Non-pigmented ciliary epithelial cell (primary cell): Measurements from ENCODE around the gene PLCB4.

ENCODE experiments used
- DNase-seq: peaks from one replicate; pipeline ENCODE4 v3.0.0-alpha.2; 2010; ENCODE audit warnings: low read depth

Gene PLCB4

DNA sequence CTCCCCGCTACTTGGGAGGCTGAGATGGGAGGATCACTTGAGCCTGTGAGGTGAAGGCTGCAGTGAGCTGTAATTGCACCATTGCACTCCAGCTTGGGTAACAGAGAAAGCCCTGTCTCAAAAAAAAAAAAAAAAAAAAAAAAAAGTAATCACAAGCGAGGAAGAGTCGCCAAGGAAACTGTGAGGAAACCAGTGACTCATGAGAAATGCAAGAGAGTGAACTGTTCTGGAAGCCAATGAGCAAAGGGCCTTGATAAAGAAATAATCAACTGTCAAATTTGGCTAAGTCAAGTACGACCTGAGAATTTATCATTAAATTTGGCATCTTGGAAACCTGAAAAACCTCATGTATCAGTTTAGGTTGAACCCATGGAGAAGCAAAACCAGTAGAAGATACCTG, 429.4 kb downstream of the PLCB4 start:
- DNase-seq = no peak

DNA sequence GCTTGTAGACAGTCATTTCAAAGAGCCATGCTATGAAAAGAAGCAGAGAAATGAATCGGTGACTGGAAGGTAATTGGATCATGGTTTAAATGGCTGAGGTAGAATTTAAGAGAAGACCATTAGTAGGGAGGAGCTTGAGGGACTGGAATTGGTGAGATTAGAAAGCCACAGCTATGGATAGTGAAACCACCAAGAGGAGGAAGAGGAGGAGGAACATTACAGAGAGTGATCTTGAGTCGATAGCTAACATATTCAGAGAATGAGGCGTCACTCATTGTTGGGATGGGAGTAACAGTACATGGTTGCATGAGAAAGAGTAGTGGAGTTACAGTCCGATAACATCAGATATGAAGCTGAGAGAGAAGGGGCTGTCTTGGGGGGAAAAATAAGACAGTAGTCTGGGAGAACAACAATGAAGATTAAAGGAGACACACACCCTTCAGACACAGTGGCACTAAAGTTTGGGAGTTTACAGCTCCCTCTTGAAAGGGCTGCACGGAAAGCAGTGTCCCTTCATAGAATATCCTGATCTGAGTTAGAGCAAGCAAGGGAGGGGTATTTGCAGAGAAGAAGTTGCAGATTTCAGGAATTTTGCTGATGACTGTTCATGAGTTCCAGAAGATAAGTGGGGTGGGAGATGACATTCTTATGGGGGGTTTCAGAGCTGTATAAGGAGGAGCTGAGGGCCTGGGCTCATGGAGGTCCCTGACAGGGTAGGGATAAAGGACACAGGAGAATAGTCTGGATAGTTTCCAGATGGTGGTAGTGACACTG, 430.4 kb downstream of the PLCB4 start:
- no peak for DNase-seq

DNA sequence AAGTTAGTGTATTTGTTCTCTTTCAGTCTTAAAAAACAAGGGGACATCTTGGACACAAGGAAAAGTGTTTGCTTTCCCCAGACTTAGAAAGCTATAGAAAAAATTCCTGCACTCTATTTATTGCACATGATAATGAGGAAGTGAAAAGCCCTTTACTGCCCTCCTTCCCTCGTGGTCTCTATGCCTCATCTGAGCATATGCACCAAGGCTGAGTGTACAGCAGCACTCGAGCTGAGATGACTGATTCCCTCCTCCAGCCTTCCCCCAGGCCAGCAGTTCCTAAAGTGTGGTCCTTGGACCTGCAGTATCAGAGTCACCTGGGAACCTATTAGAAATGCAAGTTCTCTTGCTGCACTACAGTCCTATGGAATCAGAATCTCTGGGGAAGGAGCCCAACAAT, 431.2 kb downstream of the PLCB4 start:
- no peak for DNase-seq

DNA sequence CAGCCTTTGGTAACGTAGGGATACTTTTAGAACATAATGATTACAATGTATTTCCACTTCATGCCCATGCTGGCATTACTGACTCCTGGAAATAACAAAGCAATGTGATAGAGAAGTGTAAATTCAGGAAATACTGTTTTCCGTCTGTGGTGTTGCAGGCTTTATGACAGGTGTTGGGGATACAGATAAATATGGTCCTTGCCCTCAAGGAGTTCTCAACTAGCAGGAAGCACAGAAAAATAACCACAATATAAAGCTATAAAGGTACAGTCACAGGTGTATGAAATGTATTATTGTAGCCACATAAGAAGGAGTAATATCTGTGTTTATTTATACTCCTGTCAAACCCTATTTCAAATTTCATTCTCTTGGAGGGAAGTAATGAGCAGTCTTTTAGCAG, 432.6 kb downstream of the PLCB4 start:
- no peak for DNase-seq

DNA sequence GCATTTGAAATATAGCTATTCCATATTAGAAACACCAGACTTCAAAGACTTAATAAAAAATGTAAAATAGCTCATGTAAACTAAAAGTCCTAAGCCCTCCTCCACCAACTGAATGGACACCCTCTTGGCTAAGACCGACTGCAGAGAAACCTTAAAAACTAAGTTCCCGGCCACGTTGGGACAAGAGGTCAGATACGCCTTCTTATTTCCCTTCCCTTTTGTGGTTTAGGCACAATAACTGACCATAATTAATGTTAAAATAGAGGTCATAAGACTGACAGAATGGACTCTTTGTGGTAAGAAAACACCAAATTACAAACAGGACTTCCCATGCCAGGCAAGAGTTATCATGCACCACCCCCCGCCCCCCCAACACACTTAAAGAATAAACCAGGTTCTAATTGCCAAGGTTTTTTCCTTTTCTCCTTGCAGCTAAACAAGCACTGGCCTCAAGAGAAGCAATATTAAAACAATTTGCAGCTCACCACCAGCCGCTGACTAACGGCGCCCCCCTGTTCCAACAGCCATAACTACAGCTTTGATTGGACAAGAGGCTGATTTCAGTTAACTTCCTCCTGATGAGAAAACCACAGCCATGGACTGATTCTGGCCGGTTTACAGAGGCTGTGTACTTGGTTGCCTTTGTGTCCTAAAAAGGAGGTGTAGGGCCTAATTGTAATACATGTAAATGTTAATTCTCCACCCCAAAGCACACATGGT, 434.8 kb downstream of the PLCB4 start:
- DNase-seq = no peak

DNA sequence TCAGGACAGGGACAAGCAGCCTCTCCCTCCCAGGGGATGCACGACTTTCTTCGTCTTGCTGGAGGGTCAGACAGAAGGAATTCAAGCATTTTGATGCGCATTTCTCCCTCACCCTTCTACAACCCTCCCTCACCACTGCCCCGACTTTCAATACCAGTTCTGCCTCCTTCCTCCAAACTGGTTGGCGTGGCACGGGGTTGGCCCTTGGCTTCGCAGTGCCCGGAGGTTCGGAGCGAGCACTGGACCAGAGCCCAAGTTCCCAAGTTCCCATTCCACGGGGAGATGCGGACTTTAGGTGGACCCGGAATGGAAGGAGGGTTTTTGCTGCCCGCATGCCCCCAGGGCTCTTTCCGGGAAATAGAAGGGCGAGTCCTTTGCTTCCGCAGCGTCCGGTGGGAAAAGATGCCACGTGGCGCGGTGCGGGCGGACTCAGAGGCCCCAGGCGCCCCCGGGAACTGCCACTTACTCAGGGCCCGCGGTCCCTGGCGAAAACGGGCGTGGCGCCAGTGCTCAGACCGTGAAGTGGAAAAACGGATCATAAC, 437.5 kb downstream of the PLCB4 start:
- DNase-seq = no peak

DNA sequence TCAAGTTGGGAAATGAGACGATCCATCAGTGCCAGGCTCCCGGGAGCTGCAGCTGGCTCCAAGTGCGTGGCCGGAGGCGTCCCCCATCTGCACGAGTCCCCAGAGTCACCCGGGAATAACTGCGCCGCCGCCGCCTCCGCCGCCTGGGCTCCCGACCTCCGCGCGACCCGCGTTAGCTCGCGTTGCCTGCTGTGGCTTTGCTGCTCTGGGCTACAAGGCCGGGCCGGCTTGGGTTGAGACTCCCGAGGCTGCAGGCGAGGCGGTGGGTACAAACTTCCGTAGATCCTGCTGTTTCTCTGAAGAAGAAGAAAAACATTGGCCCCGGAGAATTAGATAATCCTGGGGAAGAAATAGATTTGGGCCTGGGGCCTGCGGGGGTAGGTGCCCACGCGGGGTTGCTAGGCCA, 438.1 kb downstream of the PLCB4 start:
- no peak for DNase-seq

DNA sequence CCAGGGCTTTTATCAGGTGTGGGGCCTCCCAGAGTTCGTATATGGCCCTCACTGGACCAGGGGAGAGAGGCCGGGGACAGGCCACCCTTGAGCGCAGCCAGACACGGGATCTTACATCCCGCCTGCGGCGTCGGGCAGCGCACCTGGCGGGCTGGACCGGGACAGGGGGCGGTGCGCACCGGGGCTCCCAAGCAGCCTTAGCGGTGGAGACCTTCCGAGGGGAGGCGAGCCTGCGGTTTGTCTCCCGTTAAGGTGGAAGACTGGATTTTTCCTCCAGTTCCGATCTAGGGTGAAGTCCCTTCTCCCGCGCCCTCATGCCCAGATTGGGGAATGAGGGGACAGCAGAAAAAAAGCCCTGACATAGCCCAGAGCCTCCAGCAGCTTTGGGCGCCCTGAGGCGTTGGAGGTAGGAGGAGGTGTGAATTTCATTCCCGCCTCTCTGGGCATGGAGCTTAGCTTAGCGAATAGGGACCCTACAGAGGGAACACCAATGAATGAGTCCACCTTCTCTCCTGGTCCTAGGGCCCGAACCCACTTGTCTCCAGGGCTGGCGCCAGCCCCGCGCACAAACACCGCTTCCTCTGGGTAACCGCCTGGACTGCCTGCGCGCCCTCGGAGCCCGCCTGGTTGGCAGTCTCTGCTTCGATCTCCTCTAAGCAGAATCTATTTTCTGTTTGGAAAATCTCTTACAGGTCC, 438.8 kb downstream of the PLCB4 start:
- no peak for DNase-seq

DNA sequence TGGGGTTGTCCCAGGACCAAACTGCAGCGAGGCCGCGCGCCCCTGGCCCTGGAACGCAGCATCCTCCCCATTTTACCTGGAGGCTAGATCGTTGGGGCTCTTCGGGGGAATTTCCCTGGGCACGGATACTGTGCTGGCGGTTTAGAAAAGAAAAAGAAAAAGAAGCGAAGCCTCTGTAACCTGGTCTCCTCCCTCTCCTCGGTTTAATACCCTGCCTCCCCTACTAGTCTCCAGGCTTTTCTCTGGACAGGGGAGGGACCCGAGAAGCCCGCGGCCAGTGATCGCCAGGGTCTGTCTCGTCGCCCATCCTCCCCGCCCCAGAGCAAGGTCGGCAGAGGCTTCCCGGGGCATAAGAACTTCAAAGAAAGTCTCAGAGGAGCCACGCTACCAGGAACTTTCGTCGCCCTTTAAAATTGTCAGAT, 439.4 kb downstream of the PLCB4 start:
- no peak for DNase-seq

DNA sequence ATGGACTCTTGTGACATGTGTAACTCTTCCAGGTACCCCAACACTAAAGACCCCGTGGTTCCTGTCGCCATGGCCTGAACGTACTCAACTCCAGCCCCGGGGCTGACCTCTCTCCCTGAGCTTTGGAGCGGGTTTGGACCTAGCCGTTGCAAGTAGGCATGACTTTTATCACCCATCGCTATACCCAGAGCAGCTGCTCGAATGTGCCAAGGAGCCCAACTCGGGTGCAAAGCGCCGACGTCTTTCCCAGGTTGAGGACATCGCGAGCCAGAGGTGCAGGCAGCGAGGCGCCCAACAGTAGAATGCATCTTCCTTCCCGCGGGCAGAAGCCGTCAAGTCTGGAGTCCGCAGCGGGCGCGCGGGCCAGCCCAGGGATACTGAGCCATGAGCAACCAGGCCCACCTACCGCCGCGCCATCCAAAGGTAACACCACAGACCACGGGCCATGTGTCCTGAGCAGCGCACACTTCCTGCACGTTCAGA, 439.9 kb downstream of the PLCB4 start:
- no peak for DNase-seq

DNA sequence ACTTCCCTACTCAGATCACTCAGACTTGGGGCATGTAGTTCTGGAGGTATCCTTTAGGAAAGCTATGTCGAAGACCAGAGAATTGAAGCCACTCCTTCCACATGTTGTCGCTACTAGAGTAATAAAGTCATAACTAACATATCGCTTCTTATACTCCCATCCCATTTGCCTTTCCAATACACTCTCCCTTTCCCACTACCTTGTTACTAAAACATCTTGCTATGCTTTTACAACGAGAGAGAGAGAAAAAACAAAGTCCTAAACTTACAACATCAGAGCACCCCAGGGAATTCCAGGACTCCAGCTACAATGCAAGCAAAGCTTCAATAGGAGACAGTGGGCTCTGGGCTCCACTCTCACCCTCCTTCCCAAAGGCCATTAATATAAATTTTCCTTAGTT, 440.4 kb downstream of the PLCB4 start:
- no peak for DNase-seq

DNA sequence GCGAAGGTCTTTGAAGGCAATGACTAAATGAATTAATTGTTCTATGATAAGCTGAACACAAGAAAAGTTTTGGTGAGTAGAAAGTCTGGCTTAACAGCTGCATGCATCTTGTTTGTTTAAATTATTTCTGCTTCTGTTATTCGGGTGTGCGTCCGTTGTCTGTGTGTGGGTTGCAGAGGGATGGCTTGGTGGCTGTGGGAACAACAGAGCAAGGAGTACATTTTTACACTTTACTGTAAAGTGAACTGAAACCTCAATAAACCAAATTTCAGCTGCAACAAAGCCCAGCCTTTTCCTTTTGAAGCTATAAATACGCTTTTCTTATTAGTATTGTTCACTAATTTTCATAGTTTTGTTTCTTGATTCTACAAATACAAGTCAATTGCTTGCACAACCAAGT, 442.0 kb downstream of the PLCB4 start:
- DNase-seq = no peak

DNA sequence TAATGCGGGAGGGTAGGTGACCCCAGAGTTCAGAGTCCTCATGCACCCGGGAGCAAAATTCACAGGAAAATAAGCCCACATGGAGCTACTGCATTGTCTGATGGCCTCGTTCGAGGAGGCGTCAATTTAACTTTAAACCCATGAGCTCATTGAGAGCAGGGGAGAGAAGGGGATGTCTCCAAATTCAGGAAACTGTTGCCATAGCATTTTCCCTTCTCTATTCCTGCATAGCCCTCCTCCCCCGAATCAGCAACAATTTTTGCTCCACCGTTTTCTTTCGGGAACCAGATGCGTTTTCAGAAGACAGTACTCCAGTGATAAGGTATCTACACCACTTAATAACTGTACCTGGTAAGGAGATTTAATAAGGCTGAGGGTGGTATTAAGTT, 445.2 kb downstream of the PLCB4 start:
- no peak for DNase-seq

DNA sequence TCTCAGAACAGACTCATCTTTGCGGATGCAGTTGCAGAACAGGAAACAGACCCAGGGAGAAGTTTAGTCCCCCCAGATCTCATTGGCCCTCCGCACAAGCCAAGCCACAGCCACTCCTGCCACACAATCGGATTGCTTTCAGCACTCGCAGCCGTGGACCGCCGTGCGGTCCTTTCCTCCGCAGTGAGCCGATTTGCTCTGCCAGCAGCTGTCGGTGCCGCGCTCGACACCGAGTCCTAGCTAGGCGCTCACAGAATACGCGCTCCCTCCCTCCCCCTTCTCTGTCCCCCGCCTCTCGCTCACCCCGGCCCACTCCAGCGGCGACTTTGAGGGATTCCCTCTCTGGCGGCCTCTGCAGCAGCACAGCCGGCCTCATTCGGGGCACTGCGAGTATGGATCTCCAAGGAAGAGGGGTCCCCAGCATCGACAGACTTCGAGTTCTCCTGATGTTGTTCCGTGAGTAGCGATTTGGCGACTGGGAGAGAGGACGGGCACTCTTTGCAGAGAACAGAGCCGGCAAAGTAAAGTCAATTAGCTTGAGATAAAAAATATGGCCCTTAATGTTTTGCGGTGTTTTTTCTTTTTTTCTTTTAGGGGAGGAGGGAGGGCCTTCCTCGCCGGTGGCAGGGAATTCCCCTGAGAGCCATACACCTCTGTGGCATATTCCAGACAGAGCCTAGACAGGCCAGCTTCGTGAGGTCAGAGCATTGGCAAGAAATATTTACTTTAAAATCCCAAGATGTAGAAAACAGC, 445.8 kb downstream of the PLCB4 start, which contains the start of gene LAMP5:
TSS of gene LAMP5 (plus strand) at position 130 of the 753 bp plus-strand sequence. CDS start at position 393, 263 bp downstream.
- no peak for DNase-seq

DNA sequence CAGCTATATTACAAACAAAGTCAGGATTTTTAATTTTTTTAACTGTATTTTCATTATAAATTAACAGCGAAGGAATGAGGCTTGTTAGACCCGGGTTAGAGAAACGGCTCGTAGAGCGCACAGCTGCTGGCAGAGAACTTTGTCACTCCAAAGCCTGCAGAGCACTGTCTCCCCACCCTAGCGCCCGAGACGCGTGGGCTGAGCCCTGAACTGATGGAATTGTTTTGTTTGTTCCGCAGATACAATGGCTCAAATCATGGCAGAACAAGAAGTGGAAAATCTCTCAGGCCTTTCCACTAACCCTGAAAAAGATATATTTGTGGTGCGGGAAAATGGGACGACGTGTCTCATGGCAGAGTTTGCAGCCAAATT, 446.3 kb downstream of the PLCB4 start:
- no peak for DNase-seq

DNA sequence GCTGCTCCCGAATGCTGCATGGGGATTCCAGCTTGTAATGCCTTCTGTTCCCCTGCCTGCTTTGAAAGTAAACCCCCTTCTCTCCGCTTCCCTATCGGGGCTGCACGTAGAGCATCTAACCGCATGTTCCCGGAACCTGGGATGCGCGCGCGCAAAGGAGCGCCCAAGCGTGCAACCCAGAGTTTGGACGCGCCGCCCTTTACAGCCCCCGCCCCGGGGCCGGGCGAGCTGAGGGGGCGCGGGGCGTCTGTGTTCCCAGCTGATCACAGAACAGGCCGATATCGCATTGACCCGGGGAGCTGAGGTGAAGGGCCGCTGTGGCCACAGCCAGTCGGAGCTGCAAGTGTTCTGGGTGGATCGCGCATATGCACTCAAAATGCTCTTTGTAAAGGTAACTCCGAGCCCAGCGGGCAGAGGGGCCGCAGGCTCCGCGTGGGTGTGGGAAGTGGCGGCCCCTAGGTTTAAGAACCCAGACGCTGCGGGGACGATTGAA, 446.9 kb downstream of the PLCB4 start:
- no peak for DNase-seq

DNA sequence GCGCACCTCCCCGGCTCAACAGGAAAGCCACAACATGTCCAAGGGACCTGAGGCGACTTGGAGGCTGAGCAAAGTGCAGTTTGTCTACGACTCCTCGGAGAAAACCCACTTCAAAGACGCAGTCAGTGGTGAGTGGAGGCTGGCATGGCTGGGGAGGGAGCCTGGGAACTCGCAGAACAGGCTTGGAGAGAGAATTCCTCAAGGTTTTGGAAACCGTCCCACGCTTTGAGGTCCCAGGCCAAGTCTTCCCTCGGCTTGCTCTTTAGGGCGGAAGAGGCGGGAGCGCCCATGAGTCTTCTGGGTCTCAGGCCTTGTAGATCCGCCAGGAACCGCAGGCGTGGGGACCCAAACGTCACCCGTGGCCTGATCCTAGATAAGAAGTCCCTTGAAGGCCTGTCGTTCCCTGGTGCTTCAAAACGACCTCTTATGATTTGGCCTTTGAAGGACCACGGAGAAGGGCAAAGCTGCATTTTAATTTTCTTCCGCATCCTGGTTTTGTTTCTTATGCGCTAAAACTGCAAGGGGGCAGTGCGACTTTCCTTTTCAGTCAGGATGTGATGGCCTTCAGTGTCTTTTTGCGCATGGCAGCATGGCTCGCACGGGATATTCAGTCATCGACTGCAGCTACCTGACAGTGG, 447.5 kb downstream of the PLCB4 start:
- DNase-seq = no peak

DNA sequence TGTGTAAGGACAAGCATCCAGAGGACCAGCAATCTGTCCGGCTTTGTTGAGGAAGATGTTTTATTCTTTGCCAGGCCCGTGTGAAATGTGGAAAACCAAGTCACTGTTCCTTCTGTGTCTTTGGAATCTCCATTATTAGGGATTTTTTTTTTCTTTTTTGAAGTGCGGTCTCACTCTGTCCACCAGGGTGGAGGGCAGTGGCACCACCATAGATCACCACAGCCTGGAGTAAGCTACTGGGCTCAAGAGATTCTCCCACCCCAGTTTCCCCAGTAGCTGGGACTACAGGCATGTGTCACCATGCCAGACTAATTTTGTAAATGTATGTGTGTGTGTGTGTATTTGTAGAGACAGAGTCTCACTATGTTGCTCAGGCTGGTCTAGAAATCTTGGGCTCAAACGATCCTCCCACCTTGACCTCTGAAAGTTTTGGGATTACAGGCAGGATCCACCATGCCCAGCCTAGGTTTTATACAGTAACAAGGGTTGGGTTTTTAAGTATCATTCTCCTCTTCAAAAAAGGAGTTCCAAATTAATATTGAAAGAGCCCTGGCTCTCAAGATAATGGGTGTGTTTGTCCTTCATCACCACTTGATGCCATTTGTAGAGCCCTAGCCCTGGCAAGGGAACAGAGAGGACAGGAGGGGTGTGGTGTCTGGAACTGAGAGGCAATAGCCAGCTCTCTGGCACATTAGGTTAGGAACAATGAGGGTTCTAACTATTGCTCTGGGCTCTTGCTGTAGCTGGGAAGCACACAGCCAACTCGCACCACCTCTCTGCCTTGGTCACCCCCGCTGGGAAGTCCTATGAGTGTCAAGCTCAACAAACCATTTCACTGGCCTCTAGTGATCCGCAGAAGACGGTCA, 448.6 kb downstream of the PLCB4 start:
- no peak for DNase-seq

DNA sequence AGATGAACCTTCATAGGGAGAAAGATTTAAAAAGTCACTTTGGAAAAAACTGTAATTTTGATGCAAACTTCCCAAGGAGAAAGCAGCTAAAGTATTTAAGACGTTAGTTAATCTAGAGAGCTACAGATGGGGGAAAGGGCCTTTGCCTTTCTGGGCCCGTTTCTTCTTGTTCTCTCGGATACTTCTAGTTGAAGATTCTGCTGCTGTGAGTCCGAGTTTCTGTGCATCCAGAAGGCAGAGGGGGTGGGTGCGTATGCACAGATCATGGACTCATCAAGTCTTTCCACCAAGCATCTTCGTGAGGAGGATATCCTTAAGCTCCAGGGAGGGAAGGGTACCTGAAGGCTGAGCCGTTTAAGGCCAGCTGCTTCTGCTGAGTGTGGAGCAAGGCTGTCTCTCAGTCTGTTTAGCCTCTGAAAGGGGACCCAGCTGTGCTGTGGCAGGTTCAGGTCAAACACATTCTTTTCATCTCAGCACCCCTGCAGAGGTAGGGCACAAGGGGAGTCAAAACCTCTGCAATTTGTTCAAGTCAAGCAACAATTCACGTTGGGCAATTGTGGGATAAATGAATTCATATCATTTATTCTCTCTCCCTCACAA, 449.8 kb downstream of the PLCB4 start:
- no peak for DNase-seq

DNA sequence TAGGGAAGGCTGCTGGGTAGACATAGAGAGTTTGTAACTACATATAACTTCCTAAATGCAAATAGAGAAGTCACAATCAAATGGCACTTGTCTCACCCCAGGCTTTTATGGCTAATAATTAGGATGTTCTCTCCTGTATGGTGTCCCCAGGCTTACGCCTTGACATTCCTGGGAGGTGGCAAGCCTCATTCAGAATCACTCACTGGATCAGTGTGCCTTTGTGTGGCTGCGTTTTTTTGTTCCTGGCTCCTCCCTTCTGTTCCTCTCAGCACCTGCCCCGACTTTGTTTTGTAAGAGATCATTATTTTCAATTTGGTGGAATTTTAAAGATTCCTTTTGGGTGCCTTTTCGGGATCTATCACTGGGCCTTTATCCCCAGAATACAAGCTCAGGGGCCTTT, 451.2 kb downstream of the PLCB4 start:
- DNase-seq = no peak
